ENCODE results near the gene ADAMTS12. TPM values are rescaled to one million over a fixed set of nuclear protein-coding genes. Genes with fewer than 3 reads are reported as not detected.

ADAMTS12 gene
- total RNA-seq, 2 donors from 2014 or later: 0.43 to 1.7 TPM

DNA sequence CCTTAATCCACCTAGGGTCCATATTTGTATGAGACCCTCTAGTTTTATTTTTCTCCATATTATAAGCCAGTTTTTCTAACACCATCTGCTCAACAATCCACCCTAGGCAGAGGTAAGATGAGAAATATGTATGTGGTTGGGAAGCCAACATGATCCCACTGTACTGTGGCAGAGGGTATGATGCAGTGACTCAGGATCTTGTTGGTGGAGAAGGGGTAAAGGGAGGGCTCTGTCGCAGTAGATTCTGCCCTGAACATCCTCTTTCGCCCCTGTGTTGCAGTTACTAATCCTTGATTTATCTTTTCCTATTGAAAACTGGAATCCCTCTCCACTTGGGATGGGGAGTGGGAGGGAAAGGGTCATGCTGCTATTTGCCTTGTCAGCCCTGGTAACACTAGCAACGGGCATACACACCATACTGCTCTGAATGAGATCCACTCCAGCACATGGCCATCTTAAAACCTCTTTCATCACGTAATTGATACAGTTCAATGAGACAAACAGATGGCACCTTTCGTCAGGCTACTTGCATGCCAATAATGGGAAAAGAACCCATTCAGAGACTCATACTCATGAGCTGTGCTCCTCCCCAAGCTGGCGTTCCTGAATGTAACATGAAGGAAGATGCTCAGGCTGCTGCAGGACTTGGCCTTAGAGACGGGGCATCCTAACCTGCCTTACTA, 63.0 kb downstream of the ADAMTS12 start:
- H3K27me3 ChIP-seq: no peaks in the 10 kb centered on the region
- H3K36me3 ChIP-seq: no peaks in the 10 kb centered on the region
- DNase-seq (ENCODE audit: low spot score): no peak
- no peaks in the 10 kb centered on the region for H3K4me1 ChIP-seq
- TF ChIP-seq, protein P1, sequence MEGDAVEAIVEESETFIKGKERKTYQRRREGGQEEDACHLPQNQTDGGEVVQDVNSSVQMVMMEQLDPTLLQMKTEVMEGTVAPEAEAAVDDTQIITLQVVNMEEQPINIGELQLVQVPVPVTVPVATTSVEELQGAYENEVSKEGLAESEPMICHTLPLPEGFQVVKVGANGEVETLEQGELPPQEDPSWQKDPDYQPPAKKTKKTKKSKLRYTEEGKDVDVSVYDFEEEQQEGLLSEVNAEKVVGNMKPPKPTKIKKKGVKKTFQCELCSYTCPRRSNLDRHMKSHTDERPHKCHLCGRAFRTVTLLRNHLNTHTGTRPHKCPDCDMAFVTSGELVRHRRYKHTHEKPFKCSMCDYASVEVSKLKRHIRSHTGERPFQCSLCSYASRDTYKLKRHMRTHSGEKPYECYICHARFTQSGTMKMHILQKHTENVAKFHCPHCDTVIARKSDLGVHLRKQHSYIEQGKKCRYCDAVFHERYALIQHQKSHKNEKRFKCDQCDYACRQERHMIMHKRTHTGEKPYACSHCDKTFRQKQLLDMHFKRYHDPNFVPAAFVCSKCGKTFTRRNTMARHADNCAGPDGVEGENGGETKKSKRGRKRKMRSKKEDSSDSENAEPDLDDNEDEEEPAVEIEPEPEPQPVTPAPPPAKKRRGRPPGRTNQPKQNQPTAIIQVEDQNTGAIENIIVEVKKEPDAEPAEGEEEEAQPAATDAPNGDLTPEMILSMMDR (IDR thresholded peaks at IDR 0.05): no peak
- no peaks in the 10 kb centered on the region for H3K9me3 ChIP-seq
- no peak overlapping the region for H3K4me3 ChIP-seq
- H3K27ac ChIP-seq: no peak overlapping the region

DNA sequence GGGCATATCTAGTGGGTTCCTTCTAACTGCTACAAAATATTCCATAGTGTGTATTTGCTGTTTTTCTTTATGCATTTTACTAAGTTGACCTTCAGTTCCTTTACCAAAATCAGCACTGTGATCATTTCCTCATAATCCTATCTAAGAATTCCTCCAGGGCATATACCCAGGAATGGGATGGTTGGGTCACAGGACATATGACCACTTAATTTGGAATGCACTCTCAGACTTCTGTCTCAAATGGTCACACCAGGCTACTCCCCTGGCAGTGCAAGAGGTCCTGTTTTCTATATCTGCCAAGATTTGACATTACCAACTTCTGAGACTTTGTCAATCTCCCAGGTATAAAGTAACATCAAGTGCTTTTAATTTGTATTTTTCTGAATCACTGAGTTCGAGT, 63.9 kb downstream of the ADAMTS12 start:
- H3K4me1 ChIP-seq: no peaks in the 10 kb centered on the region
- TF ChIP-seq, protein P1 (IDR thresholded peaks at IDR 0.05): no peak
- DNase-seq (ENCODE audit: low spot score): no peak
- no peak overlapping the region for H3K27ac ChIP-seq
- no peaks in the 10 kb centered on the region for H3K9me3 ChIP-seq
- H3K27me3 ChIP-seq: no peaks in the 10 kb centered on the region
- no peaks in the 10 kb centered on the region for H3K36me3 ChIP-seq
- H3K4me3 ChIP-seq: no peak overlapping the region

DNA sequence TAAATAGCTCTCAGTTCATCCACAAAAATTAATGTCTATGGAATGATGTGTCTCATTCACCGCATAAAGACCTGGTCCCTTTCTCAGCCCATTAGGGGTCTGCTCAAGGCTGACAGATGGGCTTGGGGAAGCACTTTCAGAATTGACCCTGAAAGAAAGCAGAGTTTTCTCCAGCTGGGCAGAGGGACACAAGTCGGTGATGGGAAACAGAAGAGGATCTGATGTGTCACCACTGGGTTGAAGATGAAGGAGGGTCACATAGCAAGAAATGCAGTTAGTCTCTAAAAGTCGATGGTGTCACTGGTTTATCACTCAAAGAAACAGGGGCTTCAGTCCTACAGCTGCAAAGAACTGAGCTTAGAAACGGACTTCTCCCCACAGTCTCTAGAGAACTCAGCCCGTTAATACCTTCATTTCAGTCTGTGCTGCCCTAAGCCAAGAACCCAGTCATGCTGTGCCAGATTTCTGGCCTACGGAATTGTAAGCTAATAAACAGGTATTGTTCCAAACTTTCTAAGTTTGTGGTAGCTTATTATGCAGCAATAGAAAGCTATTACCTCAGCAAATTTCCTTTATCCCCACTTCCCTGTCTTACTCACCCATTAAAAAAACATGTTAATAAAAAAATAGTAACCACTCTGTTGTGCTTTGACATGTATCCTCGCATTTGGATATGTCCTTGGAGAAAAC, 64.6 kb downstream of the ADAMTS12 start:
- H3K9me3 ChIP-seq: no peaks in the 10 kb centered on the region
- DNase-seq (ENCODE audit: low spot score): no peak
- no peak overlapping the region for H3K4me3 ChIP-seq
- no peaks in the 10 kb centered on the region for H3K36me3 ChIP-seq
- H3K4me1 ChIP-seq: no peaks in the 10 kb centered on the region
- H3K27me3 ChIP-seq: no peaks in the 10 kb centered on the region
- H3K27ac ChIP-seq: no peak overlapping the region
- TF ChIP-seq, protein P1 (IDR thresholded peaks at IDR 0.05): no peak

DNA sequence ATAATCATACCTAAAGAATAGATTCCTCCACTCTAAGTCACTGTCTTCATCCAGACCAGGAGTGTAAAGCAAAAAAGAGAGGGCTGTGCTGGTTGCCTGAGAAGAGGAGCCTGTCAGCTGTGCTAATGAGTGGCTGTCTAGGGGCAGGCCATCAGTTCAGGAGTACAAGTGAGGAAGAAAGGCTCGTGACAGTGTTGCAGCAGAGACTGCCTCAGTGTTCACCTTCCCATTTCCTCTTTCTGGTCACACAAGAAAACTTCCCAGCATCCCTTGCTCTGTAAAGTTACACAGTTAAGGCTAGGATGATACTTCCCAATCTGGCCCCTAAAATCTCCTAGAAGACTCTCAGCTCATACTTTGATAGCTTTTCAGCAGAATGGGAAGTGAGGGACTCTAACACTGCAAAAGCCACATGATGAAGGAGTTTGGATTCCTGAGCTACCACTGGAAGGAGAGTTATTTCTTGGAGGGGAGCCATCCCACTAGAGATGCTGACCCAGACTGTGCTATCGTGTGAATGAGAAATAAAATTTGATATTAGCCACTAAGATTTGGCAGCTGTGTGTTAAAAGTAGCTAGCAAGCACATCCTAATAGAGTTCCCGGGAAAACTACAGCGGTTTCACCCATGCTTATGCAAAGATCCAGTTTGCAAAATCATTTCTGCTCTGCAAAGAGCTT, 67.1 kb downstream of the ADAMTS12 start:
- Histone ChIP-seq H3K36me3 (no peaks in the 10 kb centered on the region), H3K27me3 (no peaks in the 10 kb centered on the region), H3K9me3 (peaks cover 0 to 6% of the 10 kb centered on the region in 2 donors), H3K27ac (no peak overlapping the region), H3K4me1 (no peaks in the 10 kb centered on the region), H3K4me3 (no peak overlapping the region)
- TF ChIP-seq, protein P1 (IDR thresholded peaks at IDR 0.05): no peak
- no peak for DNase-seq (ENCODE audit: low spot score)

DNA sequence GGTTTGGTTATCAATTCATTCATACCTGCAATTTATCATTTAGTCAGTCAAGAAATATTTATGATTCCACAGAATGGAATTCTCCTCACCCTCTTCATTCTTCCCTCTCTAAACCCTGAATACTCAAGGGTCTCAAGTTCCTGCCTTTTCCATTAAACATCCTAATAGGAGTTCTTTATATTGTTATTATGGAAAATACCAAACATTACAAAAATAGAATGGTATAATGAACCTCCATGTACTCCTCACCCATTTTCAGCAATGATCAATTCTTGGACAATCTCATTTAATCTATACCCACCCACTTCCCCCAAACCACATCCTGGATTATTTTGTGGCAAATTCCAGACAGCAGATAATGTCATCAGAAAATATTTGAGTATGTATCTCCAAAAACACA, 74.5 kb downstream of the ADAMTS12 start:
- no peaks in the 10 kb centered on the region for H3K36me3 ChIP-seq
- H3K9me3 ChIP-seq: peaks cover 0 to 11% of the 10 kb centered on the region in 2 donors
- no peaks in the 10 kb centered on the region for H3K4me1 ChIP-seq
- no peak for DNase-seq (ENCODE audit: low spot score)
- no peaks in the 10 kb centered on the region for H3K27me3 ChIP-seq
- no peak overlapping the region for H3K4me3 ChIP-seq
- TF ChIP-seq, protein P1 (IDR thresholded peaks at IDR 0.05): no peak
- no peak overlapping the region for H3K27ac ChIP-seq
